ENCODE measurements around the gene FIP1L1. TPM values are rescaled to one million over a fixed set of nuclear protein-coding genes. Genes with fewer than 3 reads are reported as not detected.

Gene FIP1L1
- total RNA-seq, 1 donor: 87.2 TPM

DNA sequence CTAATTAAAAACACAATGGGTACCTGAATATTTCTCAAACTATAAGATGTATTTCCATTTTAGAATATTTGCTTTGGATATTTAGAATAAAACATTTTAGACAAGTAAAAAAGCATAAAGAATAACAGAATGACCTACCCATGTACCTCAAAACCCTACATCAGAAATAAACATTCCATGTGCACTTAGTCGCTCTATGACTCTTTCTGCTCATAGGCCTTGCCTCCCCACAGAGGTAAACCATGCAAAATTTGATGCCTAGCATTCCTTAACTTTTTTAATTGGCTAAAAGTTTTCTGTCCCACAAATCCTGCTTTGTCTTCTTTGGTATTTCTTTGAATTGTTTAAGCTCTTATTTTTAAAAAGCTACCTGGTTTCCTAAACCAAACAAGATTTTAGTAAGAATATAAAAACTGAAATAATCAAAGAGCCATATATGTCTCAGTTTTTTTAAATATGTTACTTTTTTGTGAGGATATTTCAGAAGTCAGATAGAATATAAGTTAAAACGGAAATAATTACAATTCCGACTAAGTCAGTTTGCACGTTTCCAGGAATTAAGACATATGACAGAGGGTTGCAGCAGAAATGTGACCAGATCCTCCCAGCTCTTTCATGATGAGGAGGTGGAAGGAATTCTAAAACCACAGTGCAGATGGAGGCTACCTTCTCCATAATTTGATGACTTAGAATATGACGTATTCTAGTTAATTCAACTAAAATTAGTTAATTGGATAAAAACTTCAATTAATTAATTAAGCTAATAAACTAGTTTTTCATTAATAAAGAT lies 102.5 kb downstream of the FIP1L1 start:
- no peak overlapping the region for H3K4me3 ChIP-seq (ENCODE audit: low read depth, low read length)
- DNase-seq (ENCODE audit: low read depth): no peak
- TF ChIP-seq, protein P1, sequence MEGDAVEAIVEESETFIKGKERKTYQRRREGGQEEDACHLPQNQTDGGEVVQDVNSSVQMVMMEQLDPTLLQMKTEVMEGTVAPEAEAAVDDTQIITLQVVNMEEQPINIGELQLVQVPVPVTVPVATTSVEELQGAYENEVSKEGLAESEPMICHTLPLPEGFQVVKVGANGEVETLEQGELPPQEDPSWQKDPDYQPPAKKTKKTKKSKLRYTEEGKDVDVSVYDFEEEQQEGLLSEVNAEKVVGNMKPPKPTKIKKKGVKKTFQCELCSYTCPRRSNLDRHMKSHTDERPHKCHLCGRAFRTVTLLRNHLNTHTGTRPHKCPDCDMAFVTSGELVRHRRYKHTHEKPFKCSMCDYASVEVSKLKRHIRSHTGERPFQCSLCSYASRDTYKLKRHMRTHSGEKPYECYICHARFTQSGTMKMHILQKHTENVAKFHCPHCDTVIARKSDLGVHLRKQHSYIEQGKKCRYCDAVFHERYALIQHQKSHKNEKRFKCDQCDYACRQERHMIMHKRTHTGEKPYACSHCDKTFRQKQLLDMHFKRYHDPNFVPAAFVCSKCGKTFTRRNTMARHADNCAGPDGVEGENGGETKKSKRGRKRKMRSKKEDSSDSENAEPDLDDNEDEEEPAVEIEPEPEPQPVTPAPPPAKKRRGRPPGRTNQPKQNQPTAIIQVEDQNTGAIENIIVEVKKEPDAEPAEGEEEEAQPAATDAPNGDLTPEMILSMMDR (IDR thresholded peaks at IDR 0.05; ENCODE audit: insufficient read depth, low read depth, low read length): no peak

DNA sequence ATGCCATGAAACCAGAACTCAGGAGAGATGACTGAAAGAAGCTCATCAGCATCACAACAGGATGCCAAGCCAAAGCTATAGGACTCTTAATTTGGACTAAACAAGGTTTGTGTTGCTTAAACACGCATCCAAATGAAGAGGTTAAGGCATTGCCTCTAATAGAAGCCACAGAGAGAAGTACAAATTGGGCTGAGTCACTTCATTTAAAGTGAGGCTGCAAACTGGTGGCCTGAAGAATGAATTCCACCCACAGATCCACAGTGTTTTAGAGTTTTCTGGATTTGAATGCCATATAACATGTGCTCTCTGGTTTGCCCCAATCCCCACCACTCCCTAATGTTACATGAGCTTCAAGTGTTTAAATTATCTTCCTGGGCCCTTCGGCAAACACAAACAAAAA lies 103.5 kb downstream of the FIP1L1 start:
- DNase-seq (ENCODE audit: low read depth): no peak
- no peak overlapping the region for H3K4me3 ChIP-seq (ENCODE audit: low read depth, low read length)
- TF ChIP-seq, protein P1 (IDR thresholded peaks at IDR 0.05; ENCODE audit: insufficient read depth, low read depth, low read length): no peak

DNA sequence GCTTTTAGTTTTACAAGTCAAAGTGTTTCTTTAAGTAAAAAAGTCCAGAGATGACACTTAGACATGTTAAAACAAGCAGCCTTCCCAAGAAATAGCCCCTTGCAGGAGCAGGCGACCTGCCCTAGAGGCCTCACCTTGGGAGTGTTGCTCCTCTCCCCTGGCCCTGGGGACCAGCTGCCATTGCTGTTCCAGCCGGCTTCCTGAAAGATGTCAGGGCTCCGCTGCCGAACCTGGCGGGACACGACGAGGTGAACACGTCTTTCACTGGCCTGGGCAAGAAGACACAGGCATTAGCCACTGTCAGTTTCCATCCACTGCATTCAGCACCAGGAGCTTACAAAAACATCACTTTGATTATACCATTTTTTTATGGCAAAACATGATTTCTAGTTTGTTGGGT lies 104.1 kb downstream of the FIP1L1 start:
- H3K4me3 ChIP-seq (ENCODE audit: low read depth, low read length): no peak overlapping the region
- no peak for DNase-seq (ENCODE audit: low read depth)
- TF ChIP-seq, protein P1 (IDR thresholded peaks at IDR 0.05; ENCODE audit: insufficient read depth, low read depth, low read length): no peak

DNA sequence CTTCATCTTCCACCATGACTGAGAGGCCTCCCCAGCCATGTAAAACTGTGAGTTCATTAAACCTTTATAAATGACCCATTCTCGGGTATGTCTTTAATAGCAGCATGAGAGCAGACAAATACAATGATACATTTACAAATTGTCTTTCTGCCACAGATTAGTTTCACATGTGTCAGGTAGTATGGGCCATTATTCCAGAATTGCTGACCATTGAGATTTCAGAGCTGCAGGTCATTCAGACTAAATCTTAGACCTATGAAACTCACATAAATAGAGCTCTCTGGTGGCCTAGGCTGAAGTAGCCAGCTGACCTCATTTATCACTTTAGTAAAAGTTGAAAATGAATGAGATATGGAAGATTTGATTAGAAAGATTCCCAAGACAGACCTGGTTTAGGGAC lies 105.8 kb downstream of the FIP1L1 start:
- TF ChIP-seq, protein P1 (IDR thresholded peaks at IDR 0.05; ENCODE audit: insufficient read depth, low read depth, low read length): no peak
- DNase-seq (ENCODE audit: low read depth): no peak

DNA sequence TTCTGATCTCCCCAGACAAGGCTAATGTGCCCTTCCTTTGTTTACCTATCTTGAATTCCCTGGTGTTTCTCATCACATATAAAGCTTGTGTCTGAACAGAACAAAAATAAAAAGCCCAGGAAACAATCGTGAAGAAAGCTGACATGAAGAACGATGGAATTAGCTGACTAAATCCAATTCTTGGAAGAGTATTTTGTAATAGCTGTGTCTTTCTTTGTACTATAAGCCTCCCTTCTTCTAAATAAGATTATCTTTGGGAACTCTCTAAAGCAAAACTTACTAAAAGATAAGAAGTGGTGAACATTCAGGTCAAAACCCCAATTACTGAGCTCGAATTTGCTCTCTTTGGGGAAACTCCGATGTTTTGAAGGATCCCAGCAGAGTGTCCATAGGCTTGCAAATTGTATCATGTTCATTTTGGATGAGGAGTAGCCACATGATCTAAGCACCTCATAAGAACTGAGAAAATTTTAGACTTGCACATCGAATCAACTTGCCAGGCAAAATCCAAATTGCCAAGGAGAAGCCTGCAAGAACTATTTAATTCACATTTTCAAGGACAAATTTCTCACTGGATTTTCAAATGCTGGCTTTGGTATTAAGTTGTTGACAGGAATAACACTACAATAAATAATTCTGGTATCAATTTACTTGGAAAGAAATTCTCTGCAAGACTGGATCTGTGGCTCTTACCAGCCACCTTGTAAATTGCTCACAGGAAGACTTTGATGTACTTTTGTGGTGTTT lies 107.6 kb downstream of the FIP1L1 start:
- peak; percentile 63 for DNase-seq (ENCODE audit: low read depth)
- no peak overlapping the region for H3K4me3 ChIP-seq (ENCODE audit: low read depth, low read length)
- TF ChIP-seq, protein P1 (IDR thresholded peaks at IDR 0.05; ENCODE audit: insufficient read depth, low read depth, low read length): no peak

More for the DNA sequence above, 105.8 kb downstream of the FIP1L1 start:
- H3K4me3 ChIP-seq (ENCODE audit: low read depth, low read length): no peak overlapping the region

DNA sequence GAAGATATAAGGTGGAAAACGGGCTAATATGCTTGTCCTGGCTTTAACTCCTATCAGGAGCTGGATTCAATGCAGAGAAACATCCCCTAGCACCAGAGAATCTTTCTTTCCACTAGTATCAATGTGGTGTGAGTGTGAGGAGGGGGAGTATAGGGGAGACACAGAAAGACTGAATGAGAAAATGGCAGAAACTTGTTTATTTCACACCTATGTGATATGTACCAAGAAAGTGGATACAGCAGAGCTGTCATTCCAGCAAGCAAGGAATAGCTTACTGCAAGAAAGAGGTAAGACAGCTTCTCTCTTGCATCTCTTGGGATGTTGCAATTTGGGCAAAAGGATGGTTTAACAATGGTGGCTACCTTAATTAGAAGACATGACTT lies 108.2 kb downstream of the FIP1L1 start:
- TF ChIP-seq, protein P1 (IDR thresholded peaks at IDR 0.05; ENCODE audit: insufficient read depth, low read depth, low read length): no peak
- DNase-seq (ENCODE audit: low read depth): no peak
- H3K4me3 ChIP-seq (ENCODE audit: low read depth, low read length): no peak overlapping the region
